HG02759 (cell line): ENCODE results near the gene ZBTB25.

Source experiments
- ATAC-seq: cut with Tn5 transposase; IDR thresholded peaks from one replicate; pipeline ENCODE4 v1.9.1; 2021; ENCODE audit warnings: mild to moderate bottlenecking, moderate library complexity; ENCODE audit not compliant: unreplicated experiment

ZBTB25 gene

GRCh38 chr14:64401949-64402348 lies 101.7 kb downstream of the ZBTB25 start:
- no peak for ATAC-seq

- no peak for ATAC-seq
Measured at GRCh38 chr14:64400829-64401459, 102.7 kb downstream of the ZBTB25 start.
